GM12892 (cell line): Measurements from ENCODE around the gene CDKL2.

Source experiments
- POLR2A ChIP-seq: IDR thresholded peaks from 2 replicates; pipeline ENCODE4 v1.6.1; 2011; ENCODE audit warnings: low read depth, low read length, control low read depth
- POLR2AphosphoS5 ChIP-seq: IDR thresholded peaks from 2 replicates; pipeline ENCODE4 v1.6.1; 2011; ENCODE audit warnings: low read depth, low read length, control low read depth
- TAF1 ChIP-seq: IDR thresholded peaks from 2 replicates; pipeline ENCODE4 v1.6.1; 2011; ENCODE audit warnings: low read depth, mild to moderate bottlenecking, control low read depth, low read length, borderline replicate concordance

DNA sequence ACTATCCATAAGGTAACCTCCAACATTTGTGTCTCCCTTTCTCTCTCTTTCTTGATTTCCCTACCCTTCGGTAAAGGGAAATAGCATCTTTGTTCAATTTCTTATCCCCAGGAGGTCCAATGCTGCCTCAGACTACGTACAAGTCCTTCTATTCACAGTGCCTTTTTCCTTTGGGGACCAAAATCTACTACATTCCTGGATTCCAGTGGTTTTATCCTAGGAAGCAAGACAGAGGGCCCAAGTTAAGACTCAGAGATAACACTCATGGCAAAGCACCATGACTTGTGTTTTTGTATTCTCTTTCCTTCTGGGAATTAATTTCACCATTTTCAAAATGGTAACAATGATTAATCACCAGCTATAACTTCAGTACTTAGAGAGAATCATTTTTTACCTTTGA is 32.3 kb upstream of the CDKL2 start:
- no peak for TF ChIP-seq POLR2A
- TF ChIP-seq POLR2AphosphoS5: no peak
- TF ChIP-seq TAF1: no peak
